HG03196 (cell line): ENCODE results near the gene IGF2R.
"Not testable (repeated sequence)": the region's sequence is repeated elsewhere in the genome, so short reads cannot be mapped to it uniquely, and the experiment has no call there.

Experiments used
- ATAC-seq: cut with Tn5 transposase; IDR thresholded peaks from one replicate; pipeline ENCODE4 v1.9.1; 2021; ENCODE audit not compliant: unreplicated experiment

IGF2R gene

GRCh38 chr6:159995405-159995804, 26.5 kb downstream of the IGF2R start:
- no peak for ATAC-seq

- no peak for ATAC-seq
Measured at GRCh38 chr6:159996087-159996622, 27.3 kb downstream of the IGF2R start.

- ATAC-seq: no peak
Measured at GRCh38 chr6:159996626-159997497, 28.0 kb downstream of the IGF2R start.

- ATAC-seq: no peak
Measured at GRCh38 chr6:159997498-159998101, 28.7 kb downstream of the IGF2R start.

- ATAC-seq: no peak
Measured at GRCh38 chr6:159998538-159998937, 29.7 kb downstream of the IGF2R start.

GRCh38 chr6:159999240-159999671, 30.4 kb downstream of the IGF2R start:
- no peak for ATAC-seq

GRCh38 chr6:160000280-160000704, 31.4 kb downstream of the IGF2R start:
- ATAC-seq: no peak

- not testable (repeated sequence) for ATAC-seq
Measured at GRCh38 chr6:160000893-160001427, 32.1 kb downstream of the IGF2R start.

GRCh38 chr6:160002882-160003281, 34.0 kb downstream of the IGF2R start:
- ATAC-seq: no peak

GRCh38 chr6:160004018-160004417, 35.1 kb downstream of the IGF2R start:
- ATAC-seq: no peak

GRCh38 chr6:160004419-160005175, 35.7 kb downstream of the IGF2R start:
- ATAC-seq: no peak

- no peak for ATAC-seq
Measured at GRCh38 chr6:160005211-160005610, 36.3 kb downstream of the IGF2R start.

GRCh38 chr6:160005861-160006540, 37.1 kb downstream of the IGF2R start:
- no peak for ATAC-seq

GRCh38 chr6:160007145-160007544, 38.3 kb downstream of the IGF2R start:
- no peak for ATAC-seq

- no peak for ATAC-seq
Measured at GRCh38 chr6:160007611-160008010, 38.7 kb downstream of the IGF2R start.

- ATAC-seq: no peak
Measured at GRCh38 chr6:160010067-160010466, 41.2 kb downstream of the IGF2R start.

- no peak for ATAC-seq
Measured at GRCh38 chr6:160013987-160014868, 45.3 kb downstream of the IGF2R start.

GRCh38 chr6:160014869-160015182, 45.9 kb downstream of the IGF2R start:
- ATAC-seq: no peak

- ATAC-seq: no peak
Measured at GRCh38 chr6:160015778-160016684, 47.1 kb downstream of the IGF2R start.
